Raji (cell line): Measurements from ENCODE around the gene FSTL4.

Source experiments
- POLR2A ChIP-seq: IDR thresholded peaks from 2 replicates; pipeline ENCODE4 v1.6.1; 2011; ENCODE audit warnings: low read depth, low read length, control low read depth; ENCODE audit not compliant: insufficient read depth

The FSTL4 gene

GRCh38 chr5:133382661-133383579, 229.4 kb downstream of the FSTL4 start:
- TF ChIP-seq POLR2A, result no peak

- no peak for TF ChIP-seq POLR2A
Observed at GRCh38 chr5:133381571-133382365, 230.6 kb downstream of the FSTL4 start.

- TF ChIP-seq POLR2A, result no peak
Observed at GRCh38 chr5:133381041-133381440, 231.3 kb downstream of the FSTL4 start.

- TF ChIP-seq POLR2A, result no peak
Observed at GRCh38 chr5:133377736-133378135, 234.6 kb downstream of the FSTL4 start.

GRCh38 chr5:133376986-133377385, 235.4 kb downstream of the FSTL4 start:
- TF ChIP-seq POLR2A, result no peak

GRCh38 chr5:133373121-133373870, 239.0 kb downstream of the FSTL4 start:
- no peak for TF ChIP-seq POLR2A

GRCh38 chr5:133372293-133372937, 239.9 kb downstream of the FSTL4 start:
- TF ChIP-seq POLR2A, result no peak

- TF ChIP-seq POLR2A, result no peak
Observed at GRCh38 chr5:133371371-133372155, 240.8 kb downstream of the FSTL4 start.

- no peak for TF ChIP-seq POLR2A
Observed at GRCh38 chr5:133370904-133371303, 241.4 kb downstream of the FSTL4 start.

GRCh38 chr5:133370036-133370831, 242.1 kb downstream of the FSTL4 start:
- TF ChIP-seq POLR2A, result no peak

GRCh38 chr5:133368916-133369783, 243.2 kb downstream of the FSTL4 start:
- no peak for TF ChIP-seq POLR2A

- no peak for TF ChIP-seq POLR2A
Observed at GRCh38 chr5:133367984-133368383, 244.4 kb downstream of the FSTL4 start.
